T-helper 17 cell (primary cell): ENCODE measurements around the gene GTPBP8. TPM values are rescaled to one million over a fixed set of nuclear protein-coding genes. Genes with fewer than 3 reads are reported as not detected.
"Not testable (repeated sequence)": the region's sequence is repeated elsewhere in the genome, so short reads cannot be mapped to it uniquely, and the experiment has no call there.

Experiments
- ATAC-seq: fragments of 150-1000 bp; cut with Tn5 transposase; 2 replicates; pipeline ENCODE4 v1.10.0; 2021; ENCODE audit warnings: mild to moderate bottlenecking, moderate library complexity
- DNase-seq, 3 donors: peaks; one replicate each; pipeline versions ENCODE4 v3.0.0 to v3.0.0-alpha.2; 2020 to 2021
- H3K9me3 ChIP-seq: one replicate; pipeline ENCODE4 v1.7.0; 2013; ENCODE audit warnings: low read length, mild to moderate bottlenecking; ENCODE audit not compliant: control insufficient read depth, poor library complexity, severe bottlenecking
- H3K27ac Mint-ChIP-seq: one replicate; pipeline ENCODE4 v1.8.0; 2022; ENCODE audit warnings: mild to moderate bottlenecking, moderate library complexity, mixed read lengths
- H3K27me3 Mint-ChIP-seq: one replicate; pipeline ENCODE4 v1.8.0; 2022; ENCODE audit warnings: mixed read lengths
- H3K36me3 Mint-ChIP-seq: one replicate; pipeline ENCODE4 v1.8.0; 2022; ENCODE audit warnings: low read depth, mixed read lengths
- H3K4me1 Mint-ChIP-seq: one replicate; pipeline ENCODE4 v1.8.0; 2022; ENCODE audit warnings: mild to moderate bottlenecking, mixed read lengths
- H3K4me3 Mint-ChIP-seq: one replicate; pipeline ENCODE4 v1.8.0; 2022; ENCODE audit warnings: mild to moderate bottlenecking, moderate library complexity, mixed read lengths
- total RNA-seq, 4 donors: library from RNA in 2 of 4; stranded (reverse) in 2 of 4; gene quantifications; one replicate each; pipeline ENCODE4 v1.2.3 and lab custom pipeline; 2022 to 2026

Gene GTPBP8
- total RNA-seq, 2 donors from 2014 or later: 16.7 to 20.4 TPM

- H3K36me3 Mint-ChIP-seq, H3K27me3 Mint-ChIP-seq, H3K9me3 ChIP-seq, H3K4me3 Mint-ChIP-seq, H3K4me1 Mint-ChIP-seq, H3K27ac Mint-ChIP-seq, ATAC-seq, DNase-seq: not testable (repeated sequence)
Observed at GRCh38 chr3:113046186-113046965, 55.6 kb downstream of the GTPBP8 start.

DNA sequence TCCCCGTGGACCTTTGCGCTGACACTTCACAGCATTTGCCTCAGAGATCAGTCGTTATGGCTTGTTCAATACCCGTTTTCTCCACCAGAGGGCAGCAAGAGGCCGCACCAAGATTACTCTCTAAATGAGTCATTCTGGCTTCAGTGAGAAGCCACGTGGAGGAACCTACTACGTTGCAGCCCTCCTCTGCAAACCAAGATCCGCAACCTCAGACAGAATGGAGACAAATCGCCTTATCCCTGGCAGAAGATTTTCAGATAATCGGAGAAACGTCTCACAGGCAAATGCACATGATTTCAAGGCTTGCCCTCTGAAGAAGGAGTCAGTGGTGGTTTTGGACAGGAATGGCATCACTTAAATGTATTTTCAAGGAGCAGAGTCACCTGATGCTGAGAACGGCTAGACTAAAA, 60.5 kb downstream of the GTPBP8 start:
- peak; percentile 100 for ATAC-seq
- H3K4me3 Mint-ChIP-seq: no peak overlapping the region
- no peaks in the 10 kb centered on the region for H3K36me3 Mint-ChIP-seq
- peak; percentile 57 to 81 (median 65) for DNase-seq
- no peaks in the 10 kb centered on the region for H3K27me3 Mint-ChIP-seq
- no peak overlapping the region for H3K27ac Mint-ChIP-seq
- H3K4me1 Mint-ChIP-seq: no peaks in the 10 kb centered on the region
- no peaks in the 10 kb centered on the region for H3K9me3 ChIP-seq

Other genes with a start within 250 kb of the GTPBP8 start
- not detected for gene CD200R1L, start 144.1 kb upstream of the GTPBP8 start, total RNA-seq
- gene CD200R1, start 15.9 kb upstream of the GTPBP8 start, total RNA-seq: 10 to 100 TPM in 1 of 2 donors, 1 to 10 TPM in 1; 7.1 to 12.8 TPM
- gene BOC, start 220.6 kb downstream of the GTPBP8 start, total RNA-seq: not detected